HCT116 (cell line): ENCODE results near the gene GALNS.

Experiments used
- CEBPB ChIP-seq: IDR thresholded peaks from 2 replicates; pipeline ENCODE4 v1.6.1; 2012; ENCODE audit warnings: low read depth
- EZH2 ChIP-seq: fragments of 200-600 bp; sonication (generic); IDR thresholded peaks from 2 replicates; pipeline ENCODE4 v1.6.1; 2017; ENCODE audit warnings: antibody characterized with exemption, mixed run types
- POLR2A ChIP-seq: IDR thresholded peaks from 2 replicates; pipeline ENCODE4 v1.7.0; 2011; ENCODE audit warnings: borderline replicate concordance; ENCODE audit not compliant: insufficient read depth, insufficient read length; ENCODE audit errors: extremely low read depth
- POLR2AphosphoS5 ChIP-seq: IDR thresholded peaks from 2 replicates; pipeline ENCODE4 v1.6.1; 2011; ENCODE audit warnings: mild to moderate bottlenecking, low read depth, low read length, moderate library complexity
- TF ChIP-seq, protein P1 (sequence below), 3 experiments: fragments of 200-600 bp in 1 of 3; sonication (generic) in 1 of 3; IDR thresholded peaks in 2 of 3; conservative IDR thresholded peaks in 1 of 3; 2 replicates each; pipeline ENCODE4 v1.5.1; 2012 to 2017; ENCODE audit warnings: low read depth in 2 of 3, low read length in 2 of 3, antibody characterized with exemption in 1 of 3, borderline replicate concordance in 1 of 3, control low read depth in 1 of 3, mild to moderate bottlenecking in 1 of 3, mixed read lengths in 1 of 3, mixed run types in 1 of 3, moderate library complexity in 1 of 3; ENCODE audit not compliant: insufficient read depth in 1 of 3
- TF ChIP-seq, protein P2 (sequence below): IDR thresholded peaks from 2 replicates; pipeline ENCODE4 v1.6.1; 2012; ENCODE audit warnings: low read depth

GRCh38 chr16:88772871-88773811 lies 83.6 kb downstream of the GALNS start:
- TF ChIP-seq, protein P1, sequence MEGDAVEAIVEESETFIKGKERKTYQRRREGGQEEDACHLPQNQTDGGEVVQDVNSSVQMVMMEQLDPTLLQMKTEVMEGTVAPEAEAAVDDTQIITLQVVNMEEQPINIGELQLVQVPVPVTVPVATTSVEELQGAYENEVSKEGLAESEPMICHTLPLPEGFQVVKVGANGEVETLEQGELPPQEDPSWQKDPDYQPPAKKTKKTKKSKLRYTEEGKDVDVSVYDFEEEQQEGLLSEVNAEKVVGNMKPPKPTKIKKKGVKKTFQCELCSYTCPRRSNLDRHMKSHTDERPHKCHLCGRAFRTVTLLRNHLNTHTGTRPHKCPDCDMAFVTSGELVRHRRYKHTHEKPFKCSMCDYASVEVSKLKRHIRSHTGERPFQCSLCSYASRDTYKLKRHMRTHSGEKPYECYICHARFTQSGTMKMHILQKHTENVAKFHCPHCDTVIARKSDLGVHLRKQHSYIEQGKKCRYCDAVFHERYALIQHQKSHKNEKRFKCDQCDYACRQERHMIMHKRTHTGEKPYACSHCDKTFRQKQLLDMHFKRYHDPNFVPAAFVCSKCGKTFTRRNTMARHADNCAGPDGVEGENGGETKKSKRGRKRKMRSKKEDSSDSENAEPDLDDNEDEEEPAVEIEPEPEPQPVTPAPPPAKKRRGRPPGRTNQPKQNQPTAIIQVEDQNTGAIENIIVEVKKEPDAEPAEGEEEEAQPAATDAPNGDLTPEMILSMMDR (IDR thresholded peaks at IDR 0.05 in 2 of 3, conservative IDR thresholded peaks at IDR 0.05 in 1 of 3; ENCODE audit: borderline replicate concordance in 1 of 3, insufficient read depth in 1 of 3, low read depth in 2 of 3, low read length in 2 of 3), result no peak
- TF ChIP-seq CEBPB (no peak), POLR2AphosphoS5 (no peak), POLR2A (no peak), EZH2 (no peak)
- TF ChIP-seq, protein P2, sequence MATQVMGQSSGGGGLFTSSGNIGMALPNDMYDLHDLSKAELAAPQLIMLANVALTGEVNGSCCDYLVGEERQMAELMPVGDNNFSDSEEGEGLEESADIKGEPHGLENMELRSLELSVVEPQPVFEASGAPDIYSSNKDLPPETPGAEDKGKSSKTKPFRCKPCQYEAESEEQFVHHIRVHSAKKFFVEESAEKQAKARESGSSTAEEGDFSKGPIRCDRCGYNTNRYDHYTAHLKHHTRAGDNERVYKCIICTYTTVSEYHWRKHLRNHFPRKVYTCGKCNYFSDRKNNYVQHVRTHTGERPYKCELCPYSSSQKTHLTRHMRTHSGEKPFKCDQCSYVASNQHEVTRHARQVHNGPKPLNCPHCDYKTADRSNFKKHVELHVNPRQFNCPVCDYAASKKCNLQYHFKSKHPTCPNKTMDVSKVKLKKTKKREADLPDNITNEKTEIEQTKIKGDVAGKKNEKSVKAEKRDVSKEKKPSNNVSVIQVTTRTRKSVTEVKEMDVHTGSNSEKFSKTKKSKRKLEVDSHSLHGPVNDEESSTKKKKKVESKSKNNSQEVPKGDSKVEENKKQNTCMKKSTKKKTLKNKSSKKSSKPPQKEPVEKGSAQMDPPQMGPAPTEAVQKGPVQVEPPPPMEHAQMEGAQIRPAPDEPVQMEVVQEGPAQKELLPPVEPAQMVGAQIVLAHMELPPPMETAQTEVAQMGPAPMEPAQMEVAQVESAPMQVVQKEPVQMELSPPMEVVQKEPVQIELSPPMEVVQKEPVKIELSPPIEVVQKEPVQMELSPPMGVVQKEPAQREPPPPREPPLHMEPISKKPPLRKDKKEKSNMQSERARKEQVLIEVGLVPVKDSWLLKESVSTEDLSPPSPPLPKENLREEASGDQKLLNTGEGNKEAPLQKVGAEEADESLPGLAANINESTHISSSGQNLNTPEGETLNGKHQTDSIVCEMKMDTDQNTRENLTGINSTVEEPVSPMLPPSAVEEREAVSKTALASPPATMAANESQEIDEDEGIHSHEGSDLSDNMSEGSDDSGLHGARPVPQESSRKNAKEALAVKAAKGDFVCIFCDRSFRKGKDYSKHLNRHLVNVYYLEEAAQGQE, result no peak
